HG02938 (cell line): ENCODE measurements around the gene PXDN.
"Not testable (repeated sequence)": the region's sequence is repeated elsewhere in the genome, so short reads cannot be mapped to it uniquely, and the experiment has no call there.

Experiments
- ATAC-seq: cut with Tn5 transposase; IDR thresholded peaks from one replicate; pipeline ENCODE4 v1.9.1; 2021; ENCODE audit warnings: mild to moderate bottlenecking, moderate library complexity; ENCODE audit not compliant: unreplicated experiment

The PXDN gene

DNA sequence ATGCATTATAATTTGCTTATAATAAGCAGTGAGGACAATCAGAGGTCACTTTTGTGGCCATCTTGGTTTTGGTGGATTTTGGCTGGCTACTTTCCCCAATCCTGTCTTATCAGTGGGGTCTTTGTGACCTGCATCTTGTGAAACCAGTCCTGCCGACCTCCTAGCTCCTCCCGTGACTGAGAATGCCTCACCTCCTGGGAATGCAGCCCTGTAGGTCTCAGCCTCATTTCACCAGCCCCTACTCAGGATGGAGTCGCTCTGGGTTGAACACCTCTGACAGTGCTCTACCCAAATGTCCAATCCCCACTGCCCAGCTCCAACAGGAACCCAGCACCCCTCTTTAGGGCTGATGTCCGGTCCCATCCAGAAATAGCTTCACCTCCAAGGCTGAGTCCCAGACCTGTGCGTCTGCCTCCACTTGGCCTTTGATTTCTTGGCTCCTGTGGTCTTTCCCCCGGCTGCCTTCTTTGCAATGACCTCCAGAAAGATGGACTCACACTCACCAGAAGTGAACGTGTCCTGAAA lies 31.3 kb upstream of the PXDN start:
- ATAC-seq: no peak

DNA sequence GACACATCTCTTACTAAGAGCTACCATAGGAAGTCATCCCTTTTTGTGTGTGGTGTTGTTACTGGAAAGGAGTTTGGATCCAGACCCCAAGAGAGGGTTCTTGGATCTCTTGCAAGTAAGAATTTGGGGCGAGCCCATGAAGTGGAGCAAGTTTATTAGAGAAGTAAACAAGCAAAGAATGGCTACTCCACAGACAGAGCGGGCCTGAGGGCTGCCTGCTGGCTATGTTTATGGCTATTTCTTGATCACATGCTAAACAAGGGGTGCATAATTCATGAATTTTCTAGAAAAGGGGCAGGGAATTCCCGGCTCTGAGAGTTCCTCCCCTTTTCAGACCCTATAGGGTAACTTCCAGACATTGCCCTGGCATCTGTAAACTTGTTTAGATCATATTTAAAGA lies 30.6 kb upstream of the PXDN start:
- ATAC-seq: no peak

DNA sequence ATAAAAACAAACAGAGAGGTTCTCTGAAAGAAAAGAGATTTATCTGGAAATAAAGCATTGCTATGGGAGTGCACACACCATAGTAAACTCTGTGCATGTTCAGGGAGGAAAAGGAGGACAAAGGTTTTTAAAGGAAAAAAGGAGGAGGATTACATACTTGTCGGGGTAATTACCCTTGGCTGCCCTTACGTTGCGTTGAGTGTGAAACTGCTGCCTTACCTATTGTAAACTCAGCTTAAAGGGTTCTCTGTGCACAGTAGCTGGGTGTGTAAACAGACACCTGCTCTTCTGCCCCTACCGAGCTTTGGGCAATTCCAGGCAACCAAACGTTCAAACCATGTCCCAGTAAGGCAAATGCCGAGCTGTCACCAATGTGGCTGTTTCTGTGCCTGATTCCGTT lies 29.6 kb upstream of the PXDN start:
- no peak for ATAC-seq

DNA sequence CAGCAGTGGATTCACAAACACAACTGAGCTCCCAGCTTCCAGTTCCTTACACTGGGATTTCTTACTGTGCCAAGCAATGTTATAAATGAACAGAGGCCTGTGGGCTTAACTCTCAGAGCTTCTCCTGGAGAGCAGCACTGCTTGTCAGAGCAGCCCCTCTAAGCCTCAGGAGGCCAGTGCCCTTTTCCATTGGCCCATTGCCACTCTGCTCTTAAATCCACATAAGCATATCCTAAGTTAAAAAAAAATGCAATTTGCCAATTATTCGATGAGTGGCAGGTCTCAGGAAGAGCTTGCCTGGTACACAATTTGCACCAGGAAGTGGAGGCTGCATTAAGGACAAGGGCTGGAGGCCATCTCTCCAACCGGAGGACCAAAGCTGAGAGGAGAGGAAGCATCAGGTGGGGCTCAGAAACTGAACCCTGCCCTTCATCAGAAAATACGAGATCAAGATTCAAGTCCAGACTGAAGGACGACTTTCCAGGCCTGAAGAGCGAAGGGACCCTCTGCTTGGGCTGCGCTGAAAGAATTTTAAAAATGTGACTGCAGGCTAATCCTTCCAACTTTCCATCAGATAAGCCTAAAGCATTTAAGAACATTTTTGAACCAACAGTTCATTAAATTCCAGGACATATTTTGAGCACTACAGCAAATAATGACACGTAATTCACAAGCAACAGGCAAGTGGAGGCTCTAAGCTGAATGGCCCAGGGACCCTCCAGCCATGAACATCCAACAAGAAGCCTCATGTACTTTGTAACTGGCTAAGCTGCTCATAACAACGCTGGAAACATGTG lies 28.4 kb upstream of the PXDN start:
- no peak for ATAC-seq

DNA sequence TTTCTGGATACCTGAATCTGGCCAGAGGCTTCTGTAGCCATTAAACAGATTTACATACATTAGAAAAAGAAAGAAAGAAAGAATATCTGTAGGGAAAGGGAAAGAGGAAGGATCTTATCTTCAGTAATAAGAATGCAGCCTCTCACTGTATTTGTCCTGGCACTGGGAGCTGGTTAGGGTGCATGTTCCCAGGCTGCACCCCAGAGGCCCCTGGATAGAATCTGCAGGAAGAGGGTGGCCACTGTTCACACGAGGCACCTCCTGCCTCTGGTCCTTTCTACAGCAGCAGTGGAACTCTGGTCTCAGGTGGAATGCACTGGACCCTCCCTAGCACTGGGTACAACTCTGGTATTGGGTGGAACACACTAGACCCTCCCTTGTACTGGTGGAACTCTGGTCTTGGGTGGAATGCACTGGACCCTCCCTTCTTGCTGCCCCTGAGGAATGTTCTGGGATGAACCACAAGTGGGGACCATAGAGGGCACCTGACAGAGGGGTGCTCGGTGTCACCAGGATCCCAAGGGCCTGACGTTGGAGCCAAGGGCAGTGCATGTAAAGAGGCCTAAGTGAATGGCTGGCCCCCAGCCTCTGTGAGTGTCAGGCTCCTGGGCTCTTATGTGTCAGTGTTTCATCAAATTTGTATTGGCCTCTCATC lies 27.4 kb upstream of the PXDN start:
- ATAC-seq: no peak

DNA sequence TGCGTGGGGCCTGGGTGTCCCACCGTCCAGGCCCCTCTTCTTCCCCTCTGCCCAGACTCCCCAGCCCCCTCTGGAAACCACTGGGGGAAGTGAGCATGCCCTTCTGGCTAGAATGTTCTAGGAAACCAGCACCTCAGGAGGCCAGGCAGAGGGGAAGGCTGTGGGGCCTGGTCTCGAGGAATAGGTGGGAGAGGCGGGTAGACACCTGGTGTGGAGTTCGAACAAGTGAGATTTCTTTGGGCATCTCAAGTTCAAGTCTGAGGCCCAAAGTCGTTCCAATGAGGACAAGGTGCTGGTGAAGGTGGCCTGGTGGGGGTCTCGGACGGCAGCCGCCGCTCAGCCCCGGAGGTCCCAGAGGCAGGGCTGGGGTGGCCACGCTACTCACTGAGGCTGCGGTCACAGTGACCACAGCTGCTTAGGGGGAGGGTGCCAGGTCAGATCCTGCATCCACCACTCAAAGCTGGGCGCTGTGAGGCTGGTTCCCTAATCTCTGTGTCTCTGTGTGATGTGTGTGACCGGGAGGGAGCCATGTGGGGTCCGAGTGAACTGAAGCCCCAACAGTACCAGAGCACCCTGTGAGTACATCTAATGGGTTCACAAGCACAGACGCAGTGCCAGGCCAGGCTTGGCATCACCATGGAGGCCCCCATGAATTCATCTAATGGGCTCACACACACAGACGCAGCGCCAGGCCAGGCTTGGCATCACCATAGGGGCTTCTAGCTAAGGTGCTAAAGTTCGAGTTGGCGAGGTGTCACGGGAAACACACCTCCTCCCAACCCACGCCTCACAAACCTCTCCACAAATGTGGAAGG lies 26.5 kb upstream of the PXDN start:
- no peak for ATAC-seq

DNA sequence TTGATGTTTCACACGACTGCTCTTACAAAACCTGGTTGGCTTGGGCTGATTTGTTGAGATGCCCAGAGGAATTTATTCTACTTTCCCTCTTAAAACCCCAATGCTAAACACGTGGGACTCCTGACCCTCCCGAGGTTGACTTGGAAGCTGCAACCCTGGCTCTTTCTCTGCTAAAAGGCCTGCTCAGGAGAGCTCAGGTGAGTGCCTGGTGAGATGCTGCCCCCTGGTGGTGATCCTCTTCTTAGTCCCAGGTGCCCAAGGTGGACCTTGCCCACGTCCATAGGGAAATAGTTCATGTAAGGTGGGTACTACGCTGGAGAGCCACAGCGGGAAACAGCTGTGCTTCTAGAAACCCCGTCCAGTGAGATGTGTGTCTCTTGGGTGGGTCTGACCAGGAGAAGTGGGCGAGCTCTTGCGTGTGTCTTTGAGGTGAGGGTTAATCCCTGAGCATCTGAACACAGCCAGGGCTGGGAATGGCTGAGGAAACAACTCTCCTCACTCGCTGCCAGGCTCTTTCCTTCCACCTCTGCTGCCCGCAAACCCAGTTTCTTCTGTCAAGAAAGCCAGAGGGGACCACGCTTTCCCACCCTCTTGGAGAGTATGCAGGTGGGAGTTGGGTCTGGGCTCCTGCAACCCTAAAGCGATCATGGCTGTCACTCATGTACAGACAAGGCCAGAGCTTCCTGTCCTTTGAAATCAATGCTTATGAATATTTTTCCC lies 25.5 kb upstream of the PXDN start:
- ATAC-seq: no peak

DNA sequence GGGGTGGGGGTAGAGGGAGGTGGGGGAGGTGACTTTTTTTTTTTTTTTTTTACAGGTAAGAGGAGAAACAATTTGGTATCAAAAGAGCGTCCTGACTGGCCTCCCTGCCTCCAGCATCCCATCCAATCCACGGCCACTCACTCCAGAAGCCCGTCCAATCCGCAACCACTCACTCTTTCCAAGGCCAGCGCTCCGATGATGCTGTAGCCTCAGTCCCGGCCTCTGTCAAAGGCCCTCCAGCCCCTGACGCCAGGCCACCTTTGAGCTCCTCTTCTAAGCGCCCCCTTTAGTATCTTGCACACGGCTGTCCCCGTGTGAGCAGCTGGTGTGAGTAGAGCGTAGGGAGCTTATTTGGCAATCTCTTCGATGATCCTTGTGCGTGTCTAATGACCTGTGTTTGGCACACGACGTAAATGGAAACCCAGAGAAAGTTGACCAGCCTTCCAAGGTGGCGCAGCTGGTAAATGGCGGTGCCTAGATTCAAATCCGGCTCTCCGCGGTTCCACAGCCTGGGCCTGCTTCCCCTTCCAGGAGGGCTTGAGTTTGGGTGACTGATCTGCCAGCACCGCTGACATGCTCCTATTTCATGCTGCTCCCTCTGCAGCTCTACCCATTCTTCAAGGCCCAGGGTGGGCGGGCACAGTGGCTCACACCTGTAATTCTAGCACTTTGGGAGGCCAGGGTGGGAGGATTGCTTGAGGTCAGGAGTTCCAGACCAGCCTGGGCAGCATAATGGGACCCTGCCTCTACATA lies 23.8 kb upstream of the PXDN start:
- ATAC-seq: no peak

DNA sequence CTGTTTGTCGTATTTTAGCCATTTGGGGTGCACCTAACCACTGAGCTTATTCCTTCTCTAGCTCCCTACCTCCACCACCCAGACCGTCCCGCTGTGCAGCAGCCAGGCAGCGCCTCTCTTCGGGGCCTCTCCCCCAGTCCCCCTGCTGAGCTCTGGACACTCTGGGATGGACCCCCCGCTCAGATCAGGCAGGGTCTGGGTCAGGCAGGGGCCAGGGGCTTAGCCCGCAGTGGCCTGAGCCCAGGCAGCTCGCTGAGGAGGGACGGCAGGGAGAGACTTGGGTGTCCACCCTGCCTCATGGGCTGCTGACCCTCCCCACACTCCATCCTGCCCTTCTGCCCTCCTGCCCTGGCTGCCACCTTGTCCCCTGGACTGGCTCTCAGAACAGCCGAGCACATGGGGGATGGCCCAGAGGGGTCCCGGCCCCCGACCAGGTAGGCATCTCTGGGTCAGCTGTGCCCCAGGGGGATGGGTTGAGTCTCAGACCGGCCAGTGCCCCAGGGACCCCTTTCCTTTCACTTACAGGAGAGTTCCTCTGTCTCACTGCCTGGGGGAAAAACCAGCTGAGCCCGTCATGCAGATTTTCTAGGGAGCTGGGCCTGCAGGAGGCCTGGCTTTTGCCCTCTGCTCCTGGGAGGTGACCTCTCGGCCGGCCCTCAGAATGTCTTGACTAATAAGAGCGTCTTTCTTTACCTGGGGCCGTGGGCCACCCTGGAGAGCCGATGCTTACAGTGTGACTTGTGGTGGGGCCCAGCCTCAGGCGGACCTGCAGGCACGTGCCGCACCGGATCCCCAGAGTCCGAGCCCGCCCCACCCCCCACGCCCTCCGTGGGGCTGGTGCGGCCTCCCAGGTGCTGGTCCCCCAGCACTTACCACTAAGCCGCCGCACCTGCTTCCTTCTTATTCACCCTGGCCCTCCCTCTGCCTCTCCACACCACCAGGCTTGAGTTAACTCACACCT lies 22.8 kb upstream of the PXDN start:
- no peak for ATAC-seq

DNA sequence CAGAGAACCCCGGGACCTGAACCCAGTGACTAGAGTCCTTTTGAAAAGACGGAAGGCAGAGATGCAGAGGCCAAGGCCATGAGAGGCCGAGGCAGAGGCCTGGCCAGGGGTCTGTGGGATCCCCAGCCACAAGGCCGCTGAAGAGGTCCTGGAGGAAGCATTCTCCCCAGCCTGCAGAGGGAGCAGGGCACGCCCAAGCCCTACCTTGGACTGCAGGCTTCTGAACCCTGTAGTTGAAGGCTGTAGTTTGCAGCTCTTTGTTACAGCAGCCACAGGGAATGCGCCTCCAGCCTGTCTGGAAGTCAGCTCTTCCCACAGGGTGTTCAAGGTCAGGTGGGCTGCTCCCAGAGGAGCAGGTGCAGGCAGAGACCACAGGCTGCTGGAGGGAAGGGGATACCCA lies 22.1 kb upstream of the PXDN start:
- ATAC-seq: no peak

DNA sequence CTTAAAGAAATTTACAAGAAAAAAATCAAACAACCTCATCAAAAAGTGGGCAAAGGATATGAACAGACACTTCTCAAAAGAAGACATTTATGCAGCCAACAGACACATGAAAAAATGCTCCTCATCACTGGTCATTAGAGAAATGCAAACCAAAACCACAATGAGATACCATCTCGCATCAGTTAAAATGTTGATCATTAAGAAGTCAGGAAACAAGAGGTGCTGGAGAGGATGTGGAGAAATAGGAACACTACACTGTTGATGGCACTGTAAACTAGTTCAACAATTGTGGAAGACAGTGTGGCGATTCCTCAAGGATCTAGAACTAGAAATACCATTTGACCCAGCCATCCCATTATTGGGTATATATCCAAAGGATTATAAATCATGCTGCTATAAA lies 20.9 kb upstream of the PXDN start:
- not testable (repeated sequence) for ATAC-seq

DNA sequence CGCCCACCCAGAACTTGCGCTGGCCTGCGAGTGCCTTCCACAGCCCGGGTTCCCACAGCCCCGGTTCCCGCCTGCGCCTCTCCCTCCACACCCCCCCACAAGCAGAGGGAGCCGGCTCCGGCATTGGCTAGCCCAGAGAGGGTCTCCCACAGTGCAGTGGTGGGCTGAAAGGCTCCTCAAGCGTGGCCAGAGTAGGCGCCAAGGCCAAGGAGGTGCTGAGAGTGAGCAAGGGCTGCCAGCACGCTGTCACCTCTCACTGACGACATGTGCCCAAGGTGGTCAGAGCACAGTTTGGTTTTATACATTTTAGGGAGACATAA lies 15.3 kb upstream of the PXDN start:
- ATAC-seq: no peak

DNA sequence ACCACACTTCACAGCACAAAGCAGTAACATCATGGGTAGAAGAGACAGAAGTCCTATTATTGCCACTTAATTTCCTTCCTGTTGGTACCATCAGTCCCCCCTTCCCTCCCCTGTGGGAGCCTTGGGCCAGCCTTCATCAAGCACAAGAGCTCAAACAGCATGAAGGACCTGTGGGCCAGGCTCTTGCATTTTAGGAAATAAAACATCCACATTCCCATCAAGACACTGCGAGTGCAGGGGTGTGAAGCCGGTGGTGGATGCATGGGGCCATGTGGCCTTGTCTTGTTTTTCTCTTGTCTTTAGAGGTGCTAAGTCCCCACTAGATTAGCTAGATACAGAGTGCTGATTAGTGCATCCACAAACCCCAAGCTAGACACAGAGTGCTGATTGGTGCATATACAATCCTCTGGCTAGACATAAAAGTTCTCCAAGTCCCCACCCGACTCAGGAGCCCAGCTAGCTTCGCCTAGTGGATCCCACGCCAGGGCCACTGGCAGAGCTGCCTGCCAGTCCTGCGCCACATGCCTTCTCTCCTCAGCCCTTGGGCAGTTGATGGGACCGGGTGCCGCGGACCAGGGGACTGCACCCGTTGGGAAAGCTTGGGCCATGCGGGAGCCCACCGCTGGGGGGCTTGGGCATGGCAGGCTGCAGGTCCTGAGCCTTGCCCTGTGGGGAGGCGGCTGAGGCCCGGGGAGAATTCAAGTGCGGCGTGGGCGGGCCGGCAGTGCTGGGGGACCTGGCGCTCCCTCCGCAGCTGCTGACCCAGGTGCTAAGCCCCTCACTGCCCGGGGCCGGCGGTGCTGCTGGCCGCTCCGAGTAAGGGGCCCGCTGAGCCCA lies 14.7 kb upstream of the PXDN start:
- no peak for ATAC-seq

DNA sequence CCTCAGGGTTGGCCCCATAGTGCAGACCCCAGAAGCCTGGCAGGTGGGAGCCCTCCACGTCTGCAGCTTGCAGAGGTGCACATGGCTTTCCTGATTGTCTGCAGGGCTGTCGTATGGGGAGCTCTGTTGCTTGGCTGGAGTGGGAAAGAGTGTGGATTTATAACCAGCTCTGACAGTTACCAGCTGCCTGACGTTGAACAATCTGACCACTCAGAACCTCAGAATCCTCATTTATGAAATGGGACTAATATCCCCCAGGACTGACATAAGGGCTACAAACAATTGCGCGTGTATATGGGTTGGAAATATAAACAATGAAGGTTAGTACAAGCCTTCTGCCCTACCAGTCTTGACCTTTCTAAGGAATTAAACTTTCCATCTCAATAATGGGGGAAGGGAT lies 13.9 kb upstream of the PXDN start:
- ATAC-seq: no peak

DNA sequence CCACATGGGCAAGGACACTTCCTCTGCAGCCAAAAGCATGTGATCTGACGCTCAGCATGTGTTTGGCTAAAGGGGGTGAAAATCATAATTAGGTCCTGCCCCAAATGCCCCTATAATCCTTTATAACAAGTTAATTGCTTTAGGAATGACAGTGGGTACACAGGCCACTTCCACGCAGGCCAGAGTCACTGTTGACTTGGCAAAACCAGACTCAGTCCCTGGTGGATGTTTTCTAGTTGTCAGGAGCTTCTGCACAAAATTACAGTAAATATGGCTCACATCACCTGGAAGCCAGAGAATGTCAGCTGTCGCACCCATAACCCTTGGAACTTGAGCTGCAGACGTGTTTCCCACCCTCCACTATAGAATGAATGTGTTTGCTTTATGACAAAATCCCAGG lies 13.3 kb upstream of the PXDN start:
- no peak for ATAC-seq

DNA sequence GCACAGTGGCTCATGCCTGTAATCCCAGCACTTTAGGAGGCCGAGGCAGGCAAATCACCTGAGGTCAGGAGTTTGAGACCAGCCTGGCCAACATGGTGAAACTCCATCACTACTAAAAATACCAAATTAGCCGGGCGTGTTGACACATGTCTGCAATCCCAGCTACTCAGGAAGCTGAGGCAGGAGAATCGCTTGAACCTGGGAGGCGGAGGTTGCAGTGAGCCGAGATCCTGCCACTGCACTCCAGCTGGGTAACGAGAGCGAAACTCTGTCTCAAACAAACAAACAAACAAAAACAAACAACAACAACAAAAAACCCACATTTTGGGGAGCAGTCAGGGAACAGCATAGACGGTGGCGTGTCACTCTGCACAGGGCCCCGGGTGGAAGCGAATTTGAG lies 12.8 kb upstream of the PXDN start:
- not testable (repeated sequence) for ATAC-seq

DNA sequence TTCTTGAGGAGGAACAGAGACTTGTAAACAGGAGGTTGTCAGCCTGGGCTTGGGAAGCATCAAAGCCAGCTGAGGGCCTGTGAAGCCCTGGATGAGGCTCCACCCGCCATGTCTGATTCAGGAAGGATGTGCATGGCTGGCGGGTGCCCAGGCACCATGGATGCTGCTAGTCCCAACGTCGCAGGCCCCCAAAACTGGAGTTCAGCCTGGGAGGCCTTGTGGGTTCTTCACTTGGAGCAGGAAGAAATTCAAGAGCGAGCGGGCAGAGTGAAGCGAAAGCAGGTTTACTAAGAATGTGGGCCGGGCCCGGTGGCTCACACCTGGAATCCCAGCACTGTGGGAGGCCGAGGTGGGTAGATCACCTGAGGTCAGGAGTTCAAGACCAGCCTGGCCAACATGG lies 12.1 kb upstream of the PXDN start:
- ATAC-seq: no peak

DNA sequence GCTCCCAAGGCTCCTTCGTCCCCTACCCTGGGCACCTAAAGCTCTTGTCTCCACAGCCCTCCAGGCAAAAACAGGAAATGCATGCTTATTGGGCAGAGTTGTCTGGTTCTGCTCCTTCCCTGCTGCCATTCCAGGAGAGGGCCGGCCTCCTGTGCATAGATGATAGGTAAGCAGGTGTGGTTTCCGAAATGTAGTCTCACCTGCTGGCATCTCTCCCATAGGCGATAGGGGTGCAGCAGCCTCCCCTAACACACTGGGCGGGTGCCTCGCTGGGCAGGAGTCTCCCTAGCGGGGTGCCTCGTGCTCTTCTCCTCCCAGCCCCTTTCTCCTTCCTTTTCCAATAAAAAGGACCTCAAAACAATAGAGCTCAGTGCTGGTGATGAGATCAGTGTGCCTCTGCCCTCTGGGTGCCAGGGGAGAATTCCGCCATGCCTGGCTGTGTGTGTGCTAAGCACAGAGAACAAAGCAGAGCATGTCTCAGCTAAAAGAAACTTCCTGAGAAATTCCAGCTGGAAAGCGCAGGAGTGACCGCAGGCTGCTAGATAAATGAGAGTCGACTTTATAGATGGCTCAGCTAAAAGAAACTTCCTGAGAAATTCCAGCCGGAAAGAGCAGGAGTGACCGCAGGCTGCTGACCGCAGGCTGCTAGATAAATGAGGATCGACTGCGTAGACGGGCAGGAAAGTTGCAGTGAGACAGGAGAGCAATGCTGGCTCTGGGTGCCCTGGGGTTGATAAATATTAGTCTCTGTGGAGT lies 11.3 kb upstream of the PXDN start:
- no peak for ATAC-seq
